Left renal pelvis (tissue), 4 donors: ENCODE results near the gene AKNA. TPM values are rescaled to one million over a fixed set of nuclear protein-coding genes. Genes with fewer than 3 reads are reported as not detected.

Experiments used
- DNase-seq, 4 donors: peaks; one replicate each; pipeline ENCODE4 v3.0.0-alpha.2; 2013; ENCODE audit warnings: low read depth in 4 of 4, low spot score in 3 of 4
- polyA plus RNA-seq, 4 donors: library from polyadenylated mRNA; unstranded; fragments of 120-200 nt; gene quantifications; one replicate each; pipeline ENCODE4 v1.2.1, GENCODE V29; 2013; ENCODE audit not compliant: insufficient read length in 4 of 4

AKNA gene
- polyA plus RNA-seq, 4 donors: 10.8 to 15.7 (median 14.1) TPM

- DNase-seq: peak in 1 of 4 donors; percentile 32
Observed at GRCh38 chr9:114288193-114289091, 99.3 kb downstream of the AKNA start.

GRCh38 chr9:114287763-114288192, 100.0 kb downstream of the AKNA start:
- DNase-seq: no peak

GRCh38 chr9:114287001-114287762, 100.6 kb downstream of the AKNA start:
- DNase-seq: no peak

- DNase-seq: no peak
Observed at GRCh38 chr9:114286146-114286679, 101.6 kb downstream of the AKNA start.

- DNase-seq: peak in 2 of 4 donors; percentile 45 to 50
Observed at GRCh38 chr9:114285166-114285867, 102.5 kb downstream of the AKNA start.

- DNase-seq: no peak
Observed at GRCh38 chr9:114284316-114285060, 103.3 kb downstream of the AKNA start.

Other genes with a start within 250 kb of the AKNA start
- gene COL27A1, start 232.4 kb downstream of the AKNA start, polyA plus RNA-seq: 10 to 100 TPM; 31.8 to 52.3 (median 39.3) TPM
- gene ORM1, start 64.9 kb downstream of the AKNA start, polyA plus RNA-seq: 1 to 10 TPM in 1 of 4 donors, under 1 TPM in 1, not detected in 2; 0.56 to 1.8 TPM
- gene ORM2, start 58.1 kb downstream of the AKNA start, polyA plus RNA-seq: under 1 TPM in 1 of 4 donors, not detected in 3; 0.35 TPM
- 10 to 100 TPM in 1 of 4 donors, 1 to 10 TPM in 3; 6.9 to 15.9 (median 8.3) TPM for gene WHRN, start 117.5 kb upstream of the AKNA start, polyA plus RNA-seq
- 100 to 1,000 TPM; 177 to 318 (median 245) TPM for gene ATP6V1G1, start 199.8 kb upstream of the AKNA start, polyA plus RNA-seq
- gene TMEM268, start 223.3 kb upstream of the AKNA start, polyA plus RNA-seq: 10 to 100 TPM in 1 of 4 donors, 1 to 10 TPM in 3; 7.9 to 13.8 (median 9.3) TPM